GM18870 (cell line): ENCODE measurements around the gene CASD1.

Experiments used
- ATAC-seq: cut with Tn5 transposase; IDR thresholded peaks from one replicate; pipeline ENCODE4 v1.9.1; 2021; ENCODE audit warnings: moderate library complexity; ENCODE audit not compliant: unreplicated experiment

Gene CASD1

DNA sequence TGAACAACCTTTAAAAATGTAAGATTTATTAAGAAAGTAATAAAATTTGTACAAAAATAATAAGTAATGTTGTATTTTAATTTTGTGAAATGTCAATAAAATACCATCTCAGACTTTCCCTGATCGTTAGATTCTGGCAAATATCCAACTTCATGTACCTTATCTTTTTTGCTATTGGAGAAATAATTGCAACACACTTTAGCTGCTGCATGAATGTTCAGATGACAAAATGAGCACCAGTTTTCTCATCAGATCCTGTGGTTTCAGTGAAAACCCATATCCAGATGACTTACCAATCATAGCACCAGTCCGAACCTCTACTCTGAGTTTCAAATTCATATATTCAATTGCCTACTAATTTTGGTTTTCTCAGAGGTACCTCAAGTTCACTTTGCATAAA lies 69.9 kb downstream of the CASD1 start:
- ATAC-seq, result no peak

DNA sequence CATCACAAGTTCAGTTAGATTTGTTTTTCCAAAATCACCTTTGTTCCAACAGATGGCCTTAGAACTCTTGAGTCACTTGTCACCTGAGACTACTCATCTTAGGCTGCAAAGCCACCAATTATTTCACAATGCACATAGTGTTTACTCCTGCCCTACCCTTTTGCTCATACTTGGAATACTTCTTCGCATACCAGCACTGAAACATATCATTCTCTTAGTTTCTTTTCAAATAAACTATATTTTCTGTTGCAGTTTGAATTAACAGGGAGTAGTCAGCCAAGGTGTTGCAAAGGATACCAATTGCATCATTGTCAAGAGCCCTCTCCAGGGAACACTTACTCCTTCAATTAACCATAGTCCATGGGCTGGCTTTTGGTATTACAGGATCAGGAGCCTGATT lies 71.0 kb downstream of the CASD1 start:
- no peak for ATAC-seq

DNA sequence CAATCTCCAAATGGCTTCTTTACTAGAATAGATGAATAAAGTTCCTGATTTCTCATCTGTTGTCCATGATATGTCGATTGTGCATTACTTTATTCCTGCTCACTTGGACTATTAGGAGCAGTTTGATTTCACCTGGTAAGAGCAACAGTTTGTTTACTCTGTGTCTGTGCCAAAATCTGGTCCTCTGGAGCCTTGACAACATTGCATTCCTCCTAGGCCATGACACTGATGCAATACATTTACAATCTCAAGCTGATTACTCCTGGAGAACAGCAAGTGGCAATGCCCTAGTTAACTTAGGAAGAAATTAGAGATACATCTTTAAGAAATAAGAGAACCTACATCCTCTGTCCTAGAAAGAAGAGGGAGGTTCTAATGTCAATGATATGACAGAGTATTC lies 74.5 kb downstream of the CASD1 start:
- ATAC-seq, result no peak

- no peak for ATAC-seq
These were observed 78.5 kb downstream of the CASD1 start for GRCh38 chr7:94588075-94588474.

DNA sequence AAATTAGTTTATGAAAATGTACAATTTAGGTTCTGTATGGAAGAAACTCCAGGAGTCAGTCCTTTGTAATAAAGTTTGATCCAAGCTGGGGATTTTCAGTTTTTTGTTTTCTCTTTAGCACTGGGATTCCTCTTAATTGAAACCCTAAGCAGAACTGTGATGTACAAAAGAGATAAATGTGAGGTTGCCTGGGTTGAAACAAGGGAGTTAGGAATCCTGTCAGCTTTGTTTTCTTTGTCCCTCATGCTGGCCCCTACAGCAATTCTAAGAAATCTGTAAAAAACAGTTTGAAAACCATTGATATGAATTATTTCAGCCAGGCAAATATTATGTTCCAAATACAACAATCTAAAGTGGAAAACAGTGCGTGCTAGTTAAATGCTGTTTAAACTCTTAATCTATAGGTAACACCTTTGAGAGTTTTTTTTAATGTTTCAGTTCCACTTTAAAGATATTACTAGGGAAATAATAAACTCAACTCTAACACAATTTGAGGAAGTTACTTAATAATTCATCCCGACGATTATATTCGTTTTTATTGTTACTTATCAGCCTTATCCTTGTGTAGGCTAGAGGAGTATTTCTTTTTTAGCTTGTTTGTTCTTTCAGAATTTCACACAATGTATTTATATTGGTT lies 81.0 kb downstream of the CASD1 start:
- ATAC-seq, result no peak

DNA sequence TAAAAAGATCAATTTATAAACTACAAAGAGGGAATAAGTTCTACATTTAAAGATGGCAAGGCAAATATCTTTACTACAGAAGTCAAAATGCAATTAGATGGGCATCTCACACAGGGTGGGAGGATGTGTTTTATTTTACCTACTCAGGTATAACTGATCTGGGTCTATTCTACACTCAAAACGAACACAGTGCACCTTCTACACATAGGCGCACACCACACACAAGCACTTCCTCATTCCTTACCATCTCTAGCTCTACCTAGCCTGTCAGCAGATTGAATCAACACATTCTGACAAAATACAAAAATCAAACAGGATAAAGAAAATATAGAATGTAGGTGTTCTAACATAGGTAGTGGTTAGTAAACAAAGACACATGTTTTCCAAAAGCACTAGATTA lies 81.6 kb downstream of the CASD1 start:
- ATAC-seq, result peak; percentile 85

GRCh38 chr7:94594882-94595281 lies 85.3 kb downstream of the CASD1 start:
- no peak for ATAC-seq

GRCh38 chr7:94595717-94596116 lies 86.1 kb downstream of the CASD1 start:
- ATAC-seq, result no peak

GRCh38 chr7:94600267-94600666 lies 90.7 kb downstream of the CASD1 start:
- no peak for ATAC-seq

- ATAC-seq, result no peak
These were observed 92.6 kb downstream of the CASD1 start for GRCh38 chr7:94602181-94602580.

DNA sequence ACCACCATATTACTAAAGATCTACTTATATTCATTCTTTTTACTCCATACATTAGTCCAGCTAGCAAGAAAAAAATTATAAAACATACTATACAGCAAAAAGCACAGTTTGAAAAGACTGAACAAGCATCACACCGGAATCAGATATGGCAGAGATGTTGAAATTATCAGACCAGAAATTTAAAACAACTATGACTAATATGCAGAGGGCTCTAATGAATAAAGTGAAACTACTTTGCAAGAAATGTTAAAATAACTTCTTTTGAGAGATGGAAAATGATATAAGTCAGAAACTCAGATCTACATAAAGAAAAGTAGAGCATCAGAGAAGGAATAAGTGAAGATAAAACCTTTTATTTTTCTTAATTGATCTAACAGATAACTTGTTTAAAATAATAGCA lies 95.4 kb downstream of the CASD1 start:
- peak; percentile 80 for ATAC-seq
